ENCODE data around the gene PITRM1. TPM values are rescaled to one million over a fixed set of nuclear protein-coding genes. Genes with fewer than 3 reads are reported as not detected.

PITRM1 gene
- total RNA-seq, 2 experiments from 2014 or later, result 47.5 TPM

DNA sequence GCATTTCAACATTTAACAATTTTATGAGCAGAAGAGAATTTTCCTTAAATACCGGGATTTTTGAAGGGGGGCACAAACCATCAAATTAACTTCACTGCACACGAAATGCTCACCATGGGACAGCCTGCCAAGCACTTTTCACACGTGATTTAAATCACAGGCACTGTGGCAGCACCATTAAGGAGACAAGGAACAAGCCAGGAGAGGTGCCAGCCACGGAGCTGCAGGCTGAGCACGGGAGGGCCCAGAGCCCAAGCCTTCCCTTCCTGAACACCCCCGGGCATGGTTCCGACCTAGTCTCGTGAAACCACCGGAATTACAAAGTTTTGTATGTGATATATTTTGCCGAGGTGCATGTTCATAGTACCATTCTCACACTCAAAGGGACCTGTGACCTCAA, 13.4 kb downstream of the PITRM1 start:
- H3K4me1 Mint-ChIP-seq (ENCODE audit: low read depth), result no peaks in the 10 kb centered on the region
- no peak overlapping the region for H3K27ac Mint-ChIP-seq
- no peak overlapping the region for H3K4me3 Mint-ChIP-seq
- ChIA-PET POLR2A (no interaction called here), CTCF (no interaction called here)
- no peaks in the 10 kb centered on the region for H3K9me3 Mint-ChIP-seq (ENCODE audit: insufficient read depth)
- no peak for ATAC-seq
- H3K36me3 Mint-ChIP-seq (ENCODE audit: low read depth), result peaks cover 55% of the 10 kb centered on the region
- no peak for DNase-seq
- H3K27me3 Mint-ChIP-seq (ENCODE audit: low read depth), result no peaks in the 10 kb centered on the region

- H3K9me3 Mint-ChIP-seq (ENCODE audit: insufficient read depth), result no peaks in the 10 kb centered on the region
- no peak overlapping the region for H3K27ac Mint-ChIP-seq
- no peak for ATAC-seq
- no peak for DNase-seq
- ChIA-PET CTCF (interaction anchor here (2.6 kb wide), 1 partner anchor 9 kb away, joined by 13 read pairs; no protein-coding TSS in a partner anchor), POLR2A (no interaction called here)
- no peaks in the 10 kb centered on the region for H3K27me3 Mint-ChIP-seq (ENCODE audit: low read depth)
- H3K4me3 Mint-ChIP-seq, result no peak overlapping the region
- H3K4me1 Mint-ChIP-seq (ENCODE audit: low read depth), result no peaks in the 10 kb centered on the region
- H3K36me3 Mint-ChIP-seq (ENCODE audit: low read depth), result peaks cover 58% of the 10 kb centered on the region
These were observed 17.9 kb downstream of the PITRM1 start for GRCh38 chr10:3154666-3155065.

GRCh38 chr10:3152566-3152935, 20.0 kb downstream of the PITRM1 start:
- no peak for DNase-seq
- no peak overlapping the region for H3K27ac Mint-ChIP-seq
- H3K27me3 Mint-ChIP-seq (ENCODE audit: low read depth), result no peaks in the 10 kb centered on the region
- H3K36me3 Mint-ChIP-seq (ENCODE audit: low read depth), result peaks cover 54% of the 10 kb centered on the region
- no peaks in the 10 kb centered on the region for H3K4me1 Mint-ChIP-seq (ENCODE audit: low read depth)
- CTCF ChIA-PET, result interaction anchor here (2.6 kb wide), 1 partner anchor 11 kb away, joined by 13 read pairs; no protein-coding TSS in a partner anchor
- POLR2A ChIA-PET, result interaction anchor here (1.3 kb wide), 1 partner anchor 62 kb away, joined by 3 read pairs; no protein-coding TSS in a partner anchor
- ATAC-seq, result no peak
- H3K4me3 Mint-ChIP-seq, result no peak overlapping the region
- H3K9me3 Mint-ChIP-seq (ENCODE audit: insufficient read depth), result no peaks in the 10 kb centered on the region

GRCh38 chr10:3151889-3152565, 20.6 kb downstream of the PITRM1 start:
- H3K4me3 Mint-ChIP-seq, result no peak overlapping the region
- CTCF ChIA-PET, result interaction anchor here (2.6 kb wide), 1 partner anchor 12 kb away, joined by 13 read pairs; no protein-coding TSS in a partner anchor
- no peaks in the 10 kb centered on the region for H3K4me1 Mint-ChIP-seq (ENCODE audit: low read depth)
- no peaks in the 10 kb centered on the region for H3K9me3 Mint-ChIP-seq (ENCODE audit: insufficient read depth)
- H3K27ac Mint-ChIP-seq, result peak overlapping the region; percentile 18
- H3K27me3 Mint-ChIP-seq (ENCODE audit: low read depth), result no peaks in the 10 kb centered on the region
- POLR2A ChIA-PET, result no interaction called here
- ATAC-seq (no peak), DNase-seq (no peak)
- H3K36me3 Mint-ChIP-seq (ENCODE audit: low read depth), result peaks cover 53% of the 10 kb centered on the region

DNA sequence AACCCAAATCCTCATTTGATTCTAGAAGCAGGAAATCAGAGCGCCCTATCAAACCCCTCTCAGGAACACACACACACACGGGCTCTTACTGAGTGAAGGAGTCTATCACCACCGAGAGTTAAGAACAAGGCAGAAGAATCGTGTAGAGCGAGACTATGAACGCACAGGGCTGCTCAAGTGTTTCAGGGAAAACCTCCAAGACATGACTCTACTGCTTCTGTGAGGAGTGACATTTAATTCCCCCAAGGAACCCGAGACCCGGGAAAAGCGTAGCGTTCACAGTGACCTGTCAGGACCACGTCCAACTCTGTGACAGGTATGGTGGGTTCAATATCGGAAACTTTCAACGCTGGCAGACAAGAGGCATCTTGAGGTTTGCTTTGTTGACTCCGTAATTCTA, 21.6 kb downstream of the PITRM1 start:
- Mint-ChIP-seq H3K27ac (no peak overlapping the region), H3K27me3 (ENCODE audit: low read depth) (no peaks in the 10 kb centered on the region), H3K9me3 (ENCODE audit: insufficient read depth) (no peaks in the 10 kb centered on the region), H3K4me1 (ENCODE audit: low read depth) (no peaks in the 10 kb centered on the region), H3K36me3 (ENCODE audit: low read depth) (peaks cover 53% of the 10 kb centered on the region), H3K4me3 (no peak overlapping the region)
- DNase-seq, result no peak
- ATAC-seq, result no peak
- CTCF ChIA-PET, result no interaction called here
- POLR2A ChIA-PET, result no interaction called here

GRCh38 chr10:3150366-3150765, 22.2 kb downstream of the PITRM1 start:
- ChIA-PET POLR2A (no interaction called here), CTCF (no interaction called here)
- ATAC-seq (no peak), DNase-seq (no peak)
- peaks cover 55% of the 10 kb centered on the region for H3K36me3 Mint-ChIP-seq (ENCODE audit: low read depth)
- H3K9me3 Mint-ChIP-seq (ENCODE audit: insufficient read depth), result no peaks in the 10 kb centered on the region
- H3K4me1 Mint-ChIP-seq (ENCODE audit: low read depth), result no peaks in the 10 kb centered on the region
- H3K4me3 Mint-ChIP-seq, result no peak overlapping the region
- no peak overlapping the region for H3K27ac Mint-ChIP-seq
- H3K27me3 Mint-ChIP-seq (ENCODE audit: low read depth), result no peaks in the 10 kb centered on the region

DNA sequence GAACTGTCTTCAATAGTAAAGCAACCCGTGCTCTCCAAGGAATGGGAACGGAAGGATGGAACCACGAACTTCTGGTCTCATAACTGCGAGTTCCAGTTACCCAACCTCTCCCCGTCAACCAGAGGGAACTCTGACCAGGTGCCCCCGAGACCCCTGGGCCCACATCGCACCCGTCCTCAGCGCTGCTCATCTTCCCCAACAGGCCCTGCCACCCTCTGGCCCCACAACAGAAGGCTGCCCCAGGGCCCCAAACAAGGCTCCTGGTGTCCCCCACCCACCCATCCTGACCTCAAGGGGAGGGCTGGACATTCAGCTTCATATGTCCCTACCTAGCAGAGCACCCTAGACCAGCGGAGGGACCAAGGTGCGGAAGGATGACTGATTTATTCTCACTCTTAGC, 22.7 kb downstream of the PITRM1 start:
- Mint-ChIP-seq H3K9me3 (ENCODE audit: insufficient read depth) (no peaks in the 10 kb centered on the region), H3K36me3 (ENCODE audit: low read depth) (peaks cover 53% of the 10 kb centered on the region), H3K27me3 (ENCODE audit: low read depth) (no peaks in the 10 kb centered on the region), H3K27ac (no peak overlapping the region), H3K4me3 (no peak overlapping the region), H3K4me1 (ENCODE audit: low read depth) (no peaks in the 10 kb centered on the region)
- ChIA-PET CTCF (no interaction called here), POLR2A (no interaction called here)
- DNase-seq, result no peak
- no peak for ATAC-seq

GRCh38 chr10:3148994-3149393, 23.6 kb downstream of the PITRM1 start:
- Mint-ChIP-seq H3K4me3 (no peak overlapping the region), H3K4me1 (ENCODE audit: low read depth) (no peaks in the 10 kb centered on the region), H3K9me3 (ENCODE audit: insufficient read depth) (no peaks in the 10 kb centered on the region), H3K27ac (no peak overlapping the region), H3K36me3 (ENCODE audit: low read depth) (peaks cover 50% of the 10 kb centered on the region), H3K27me3 (ENCODE audit: low read depth) (no peaks in the 10 kb centered on the region)
- DNase-seq (no peak), ATAC-seq (no peak)
- CTCF ChIA-PET, result no interaction called here
- POLR2A ChIA-PET, result no interaction called here

DNA sequence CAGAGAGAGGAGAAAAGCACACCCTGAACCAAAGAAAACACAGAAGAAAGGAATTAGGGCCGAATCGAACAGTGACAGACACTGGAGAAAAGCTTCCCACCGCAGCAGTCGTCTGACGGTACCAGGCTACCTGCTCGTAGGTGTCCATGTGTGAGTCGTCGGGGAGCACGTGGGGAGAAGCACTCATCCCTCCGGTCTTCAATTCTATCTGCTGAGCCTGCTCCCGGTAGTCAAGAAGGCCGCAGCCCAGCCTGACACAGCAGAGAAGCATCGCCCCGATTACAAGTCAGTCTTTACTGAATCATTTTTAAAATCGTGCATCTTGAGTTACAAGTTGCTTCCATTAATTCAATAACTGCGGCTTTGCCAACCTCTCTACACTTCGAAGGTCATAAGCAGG, 24.5 kb downstream of the PITRM1 start:
- DNase-seq (no peak), ATAC-seq (no peak)
- Mint-ChIP-seq H3K4me3 (no peak overlapping the region), H3K27me3 (ENCODE audit: low read depth) (no peaks in the 10 kb centered on the region), H3K27ac (no peak overlapping the region), H3K4me1 (ENCODE audit: low read depth) (no peaks in the 10 kb centered on the region), H3K36me3 (ENCODE audit: low read depth) (peaks cover 51% of the 10 kb centered on the region), H3K9me3 (ENCODE audit: insufficient read depth) (no peaks in the 10 kb centered on the region)
- ChIA-PET POLR2A (no interaction called here), CTCF (no interaction called here)

DNA sequence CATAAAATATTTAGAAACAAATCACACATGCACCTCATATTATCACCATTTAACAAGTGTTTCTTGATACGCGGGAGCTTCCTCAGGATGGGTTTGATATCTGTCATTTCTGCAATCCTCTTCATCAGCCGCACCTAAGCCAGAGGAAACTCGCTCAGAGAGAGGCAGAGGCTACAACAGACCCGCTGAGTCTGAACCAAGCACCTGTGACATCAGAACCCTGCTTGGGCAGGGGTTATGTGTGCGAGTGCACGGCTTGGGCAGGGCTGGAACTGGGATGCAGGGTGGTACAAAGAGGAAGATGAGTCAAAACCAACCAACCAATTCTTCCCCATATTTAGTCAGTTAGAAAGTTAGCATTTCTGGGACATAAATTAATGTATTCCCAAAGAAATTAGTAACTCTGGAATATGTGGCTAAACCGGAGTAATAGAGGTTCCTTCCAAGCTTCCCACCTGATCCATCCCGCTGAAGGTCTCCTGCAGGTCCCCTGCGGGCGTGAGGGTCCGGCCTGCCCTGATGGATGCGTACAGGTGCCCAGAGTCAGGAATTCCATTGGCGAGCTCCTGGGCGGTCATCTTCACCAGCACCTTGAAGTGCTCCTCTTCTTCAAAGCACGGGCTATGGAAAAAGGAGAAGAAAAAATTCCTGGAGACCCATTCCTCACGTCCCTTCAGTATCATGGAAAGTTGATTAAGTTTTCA, 25.3 kb downstream of the PITRM1 start:
- POLR2A ChIA-PET, result interaction anchor here (0.6 kb wide), 1 partner anchor 256 kb away, joined by 3 read pairs; no protein-coding TSS in a partner anchor
- Mint-ChIP-seq H3K36me3 (ENCODE audit: low read depth) (peaks cover 50% of the 10 kb centered on the region), H3K27me3 (ENCODE audit: low read depth) (no peaks in the 10 kb centered on the region), H3K9me3 (ENCODE audit: insufficient read depth) (no peaks in the 10 kb centered on the region), H3K4me1 (ENCODE audit: low read depth) (no peaks in the 10 kb centered on the region), H3K4me3 (no peak overlapping the region), H3K27ac (no peak overlapping the region)
- no peak for DNase-seq
- ATAC-seq, result no peak
- CTCF ChIA-PET, result no interaction called here

- CTCF ChIA-PET, result no interaction called here
- POLR2A ChIA-PET, result no interaction called here
- H3K9me3 Mint-ChIP-seq (ENCODE audit: insufficient read depth), result no peaks in the 10 kb centered on the region
- no peak overlapping the region for H3K27ac Mint-ChIP-seq
- no peaks in the 10 kb centered on the region for H3K27me3 Mint-ChIP-seq (ENCODE audit: low read depth)
- H3K36me3 Mint-ChIP-seq (ENCODE audit: low read depth), result peaks cover 55% of the 10 kb centered on the region
- no peak for DNase-seq
- H3K4me1 Mint-ChIP-seq (ENCODE audit: low read depth), result no peaks in the 10 kb centered on the region
- no peak overlapping the region for H3K4me3 Mint-ChIP-seq
- ATAC-seq, result no peak
These were observed 26.3 kb downstream of the PITRM1 start for GRCh38 chr10:3146289-3146688.

GRCh38 chr10:3145366-3145765, 27.2 kb downstream of the PITRM1 start:
- H3K36me3 Mint-ChIP-seq (ENCODE audit: low read depth), result peaks cover 64% of the 10 kb centered on the region
- POLR2A ChIA-PET, result no interaction called here
- CTCF ChIA-PET, result no interaction called here
- no peaks in the 10 kb centered on the region for H3K4me1 Mint-ChIP-seq (ENCODE audit: low read depth)
- no peak overlapping the region for H3K27ac Mint-ChIP-seq
- no peak for ATAC-seq
- no peaks in the 10 kb centered on the region for H3K9me3 Mint-ChIP-seq (ENCODE audit: insufficient read depth)
- no peaks in the 10 kb centered on the region for H3K27me3 Mint-ChIP-seq (ENCODE audit: low read depth)
- no peak for DNase-seq
- no peak overlapping the region for H3K4me3 Mint-ChIP-seq

All from activated CD8-positive, alpha-beta T cell treated with anti-CD3 and anti-CD28 coated beads, Interleukin-2, amount 10 ng/mL, durations not matched to agents 7 days and 5 days (primary cell).